ENCODE results near the gene RSPRY1. TPM values are rescaled to one million over a fixed set of nuclear protein-coding genes. Genes with fewer than 3 reads are reported as not detected.
"Not testable (repeated sequence)": the region's sequence is repeated elsewhere in the genome, so short reads cannot be mapped to it uniquely, and the experiment has no call there.

RSPRY1 gene
- polyA plus RNA-seq, 2 donors, result 7.5 to 9.8 TPM

GRCh38 chr16:57271867-57272495 is 85.9 kb downstream of the RSPRY1 start:
- no peaks in the 10 kb centered on the region for H3K9me3 ChIP-seq (ENCODE audit: control insufficient read depth in 2 of 2, insufficient read depth in 1 of 2, low read depth in 1 of 2, low read length in 1 of 2)
- no peak overlapping the region for H3K27ac ChIP-seq (ENCODE audit: low read depth in 2 of 2, low read length in 1 of 2)
- H3K4me3 ChIP-seq (ENCODE audit: low read depth in 1 of 2, low read length in 2 of 2), result no peak overlapping the region
- H3K4me1 ChIP-seq (ENCODE audit: control insufficient read depth in 2 of 2, insufficient read depth in 2 of 2, low read length in 1 of 2), result peaks cover 0 to 8% of the 10 kb centered on the region in 2 donors
- H3K27me3 ChIP-seq (ENCODE audit: control insufficient read depth in 1 of 2, insufficient read depth in 2 of 2, low read length in 2 of 2), result no peaks in the 10 kb centered on the region
- no peaks in the 10 kb centered on the region for H3K36me3 ChIP-seq (ENCODE audit: control insufficient read depth in 2 of 2, insufficient read depth in 2 of 2, low read length in 1 of 2)
- WGBS, 2 donors, result 79 to 84% methylated on average over 5 of the region's 5 CpGs

- no peaks in the 10 kb centered on the region for H3K9me3 ChIP-seq (ENCODE audit: control insufficient read depth in 2 of 2, insufficient read depth in 1 of 2, low read depth in 1 of 2, low read length in 1 of 2)
- H3K27ac ChIP-seq (ENCODE audit: low read depth in 2 of 2, low read length in 1 of 2), result no peak overlapping the region
- H3K4me1 ChIP-seq (ENCODE audit: control insufficient read depth in 2 of 2, insufficient read depth in 2 of 2, low read length in 1 of 2), result peaks cover 0 to 8% of the 10 kb centered on the region in 2 donors
- no peaks in the 10 kb centered on the region for H3K36me3 ChIP-seq (ENCODE audit: control insufficient read depth in 2 of 2, insufficient read depth in 2 of 2, low read length in 1 of 2)
- WGBS, 2 donors, result 70 to 87% methylated on average over 1 of the region's 1 CpG
- no peaks in the 10 kb centered on the region for H3K27me3 ChIP-seq (ENCODE audit: control insufficient read depth in 1 of 2, insufficient read depth in 2 of 2, low read length in 2 of 2)
- no peak overlapping the region for H3K4me3 ChIP-seq (ENCODE audit: low read depth in 1 of 2, low read length in 2 of 2)
Measured at GRCh38 chr16:57273359-57273758, 87.2 kb downstream of the RSPRY1 start.

GRCh38 chr16:57273826-57274225 is 87.7 kb downstream of the RSPRY1 start:
- Histone ChIP-seq H3K36me3 (ENCODE audit: control insufficient read depth in 2 of 2, insufficient read depth in 2 of 2, low read length in 1 of 2) (no peaks in the 10 kb centered on the region), H3K27me3 (ENCODE audit: control insufficient read depth in 1 of 2, insufficient read depth in 2 of 2, low read length in 2 of 2) (no peaks in the 10 kb centered on the region), H3K9me3 (ENCODE audit: control insufficient read depth in 2 of 2, insufficient read depth in 1 of 2, low read depth in 1 of 2, low read length in 1 of 2) (no peaks in the 10 kb centered on the region), H3K27ac (ENCODE audit: low read depth in 2 of 2, low read length in 1 of 2) (no peak overlapping the region), H3K4me3 (ENCODE audit: low read depth in 1 of 2, low read length in 2 of 2) (no peak overlapping the region), H3K4me1 (ENCODE audit: control insufficient read depth in 2 of 2, insufficient read depth in 2 of 2, low read length in 1 of 2) (peaks cover 0 to 5% of the 10 kb centered on the region in 2 donors)
- WGBS, 2 donors, result 89 to 92% methylated on average over 5 of the region's 5 CpGs

- H3K9me3 ChIP-seq (ENCODE audit: control insufficient read depth in 2 of 2, insufficient read depth in 1 of 2, low read depth in 1 of 2, low read length in 1 of 2); H3K36me3 ChIP-seq (ENCODE audit: control insufficient read depth in 2 of 2, insufficient read depth in 2 of 2, low read length in 1 of 2); H3K27ac ChIP-seq (ENCODE audit: low read depth in 2 of 2, low read length in 1 of 2); H3K27me3 ChIP-seq (ENCODE audit: control insufficient read depth in 1 of 2, insufficient read depth in 2 of 2, low read length in 2 of 2); H3K4me3 ChIP-seq (ENCODE audit: low read depth in 1 of 2, low read length in 2 of 2): not testable (repeated sequence)
- 59 to 73% methylated on average over 5 of the region's 5 CpGs for WGBS, 2 donors
- peaks cover 0 to 12% of the 10 kb centered on the region in 2 donors for H3K4me1 ChIP-seq (ENCODE audit: control insufficient read depth in 2 of 2, insufficient read depth in 2 of 2, low read length in 1 of 2)
Measured at GRCh38 chr16:57275946-57276345, 89.8 kb downstream of the RSPRY1 start.

GRCh38 chr16:57276596-57276995 is 90.5 kb downstream of the RSPRY1 start:
- peak overlapping the region; percentile 46 to 63 for H3K27ac ChIP-seq (ENCODE audit: low read depth in 2 of 2, low read length in 1 of 2)

GRCh38 chr16:57277586-57277985 is 91.5 kb downstream of the RSPRY1 start:
- H3K4me3 ChIP-seq (ENCODE audit: low read depth in 1 of 2, low read length in 2 of 2), result no peak overlapping the region
- no peaks in the 10 kb centered on the region for H3K27me3 ChIP-seq (ENCODE audit: control insufficient read depth in 1 of 2, insufficient read depth in 2 of 2, low read length in 2 of 2)
- no peaks in the 10 kb centered on the region for H3K9me3 ChIP-seq (ENCODE audit: control insufficient read depth in 2 of 2, insufficient read depth in 1 of 2, low read depth in 1 of 2, low read length in 1 of 2)
- WGBS, 2 donors, result 33 to 45% methylated on average over 1 of the region's 1 CpG
- H3K36me3 ChIP-seq (ENCODE audit: control insufficient read depth in 2 of 2, insufficient read depth in 2 of 2, low read length in 1 of 2), result no peaks in the 10 kb centered on the region
- H3K4me1 ChIP-seq (ENCODE audit: control insufficient read depth in 2 of 2, insufficient read depth in 2 of 2, low read length in 1 of 2), result peaks cover 0 to 12% of the 10 kb centered on the region in 2 donors
- H3K27ac ChIP-seq (ENCODE audit: low read depth in 2 of 2, low read length in 1 of 2), result peak overlapping the region in 1 of 2 donors; percentile 73

More at GRCh38 chr16:57276596-57276995, 90.5 kb downstream of the RSPRY1 start:
- WGBS, 2 donors, result 31 to 44% methylated on average over 5 of the region's 5 CpGs
- Histone ChIP-seq H3K4me1 (ENCODE audit: control insufficient read depth in 2 of 2, insufficient read depth in 2 of 2, low read length in 1 of 2) (peaks cover 0 to 12% of the 10 kb centered on the region in 2 donors), H3K36me3 (ENCODE audit: control insufficient read depth in 2 of 2, insufficient read depth in 2 of 2, low read length in 1 of 2) (no peaks in the 10 kb centered on the region), H3K27me3 (ENCODE audit: control insufficient read depth in 1 of 2, insufficient read depth in 2 of 2, low read length in 2 of 2) (no peaks in the 10 kb centered on the region), H3K4me3 (ENCODE audit: low read depth in 1 of 2, low read length in 2 of 2) (no peak overlapping the region), H3K9me3 (ENCODE audit: control insufficient read depth in 2 of 2, insufficient read depth in 1 of 2, low read depth in 1 of 2, low read length in 1 of 2) (no peaks in the 10 kb centered on the region)

GRCh38 chr16:57278494-57278893 is 92.4 kb downstream of the RSPRY1 start:
- Histone ChIP-seq H3K36me3 (ENCODE audit: control insufficient read depth in 2 of 2, insufficient read depth in 2 of 2, low read length in 1 of 2) (no peaks in the 10 kb centered on the region), H3K27me3 (ENCODE audit: control insufficient read depth in 1 of 2, insufficient read depth in 2 of 2, low read length in 2 of 2) (no peaks in the 10 kb centered on the region), H3K4me3 (ENCODE audit: low read depth in 1 of 2, low read length in 2 of 2) (no peak overlapping the region), H3K9me3 (ENCODE audit: control insufficient read depth in 2 of 2, insufficient read depth in 1 of 2, low read depth in 1 of 2, low read length in 1 of 2) (no peaks in the 10 kb centered on the region), H3K4me1 (ENCODE audit: control insufficient read depth in 2 of 2, insufficient read depth in 2 of 2, low read length in 1 of 2) (peaks cover 0 to 14% of the 10 kb centered on the region in 2 donors), H3K27ac (ENCODE audit: low read depth in 2 of 2, low read length in 1 of 2) (no peak overlapping the region)
- 72 to 79% methylated on average over 4 of the region's 4 CpGs for WGBS, 2 donors

- H3K4me1 ChIP-seq (ENCODE audit: control insufficient read depth in 2 of 2, insufficient read depth in 2 of 2, low read length in 1 of 2), result peaks cover 0 to 16% of the 10 kb centered on the region in 2 donors
- H3K27ac ChIP-seq (ENCODE audit: low read depth in 2 of 2, low read length in 1 of 2), result peak overlapping the region in 1 of 2 donors; percentile 34
- no peak overlapping the region for H3K4me3 ChIP-seq (ENCODE audit: low read depth in 1 of 2, low read length in 2 of 2)
- WGBS, 2 donors, result 45 to 51% methylated on average over 7 of the region's 7 CpGs
- peaks cover 0 to 1% of the 10 kb centered on the region in 2 donors for H3K9me3 ChIP-seq (ENCODE audit: control insufficient read depth in 2 of 2, insufficient read depth in 1 of 2, low read depth in 1 of 2, low read length in 1 of 2)
- no peaks in the 10 kb centered on the region for H3K36me3 ChIP-seq (ENCODE audit: control insufficient read depth in 2 of 2, insufficient read depth in 2 of 2, low read length in 1 of 2)
- H3K27me3 ChIP-seq (ENCODE audit: control insufficient read depth in 1 of 2, insufficient read depth in 2 of 2, low read length in 2 of 2), result no peaks in the 10 kb centered on the region
Measured at GRCh38 chr16:57279780-57280638, 93.9 kb downstream of the RSPRY1 start.

GRCh38 chr16:57281791-57282190 is 95.7 kb downstream of the RSPRY1 start:
- no peak overlapping the region for H3K27ac ChIP-seq (ENCODE audit: low read depth in 2 of 2, low read length in 1 of 2)
- peaks cover 0 to 14% of the 10 kb centered on the region in 2 donors for H3K4me1 ChIP-seq (ENCODE audit: control insufficient read depth in 2 of 2, insufficient read depth in 2 of 2, low read length in 1 of 2)
- WGBS, 2 donors, result 88 to 97% methylated on average over 3 of the region's 3 CpGs

More at GRCh38 chr16:57281791-57282190, 95.7 kb downstream of the RSPRY1 start:
- no peak overlapping the region for H3K4me3 ChIP-seq (ENCODE audit: low read depth in 1 of 2, low read length in 2 of 2)
- H3K27me3 ChIP-seq (ENCODE audit: control insufficient read depth in 1 of 2, insufficient read depth in 2 of 2, low read length in 2 of 2), result no peaks in the 10 kb centered on the region
- H3K36me3 ChIP-seq (ENCODE audit: control insufficient read depth in 2 of 2, insufficient read depth in 2 of 2, low read length in 1 of 2), result no peaks in the 10 kb centered on the region
- H3K9me3 ChIP-seq (ENCODE audit: control insufficient read depth in 2 of 2, insufficient read depth in 1 of 2, low read depth in 1 of 2, low read length in 1 of 2), result peaks cover 0 to 1% of the 10 kb centered on the region in 2 donors

All from esophagus (tissue), 2 donors.